D341Med (cell line): ENCODE results near the gene INSYN1.

Experiments used
- DNase-seq: peaks from one replicate; pipeline ENCODE4 v3.0.0; 2012; ENCODE audit warnings: low spot score

Gene INSYN1

DNA sequence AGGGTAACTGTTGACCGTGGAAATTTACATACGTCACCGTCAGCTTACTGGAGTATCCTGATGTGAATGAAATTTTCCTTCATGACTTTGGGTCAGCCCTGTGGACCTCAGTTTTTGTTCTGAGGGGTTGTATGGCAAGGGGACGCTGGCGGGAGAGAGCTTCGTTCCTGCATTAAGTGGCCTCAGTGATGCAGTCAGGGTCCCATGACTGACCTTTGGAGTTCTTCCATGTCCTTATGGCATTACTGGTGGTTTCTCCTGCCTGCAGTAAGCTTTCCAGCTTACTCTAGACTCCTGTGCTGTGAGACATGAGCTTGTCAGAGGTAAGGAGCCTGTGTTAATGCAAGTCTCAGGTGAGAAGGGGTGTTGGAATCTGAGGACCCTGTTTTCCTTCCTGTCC, 67.2 kb downstream of the INSYN1 start:
- no peak for DNase-seq
